A673 (cell line): ENCODE measurements around the gene CDC42EP4.

Experiments used
- CTCF ChIP-seq: fragments of 300-800, 200-600 bp; sonication (generic); conservative IDR thresholded peaks from 2 replicates; pipeline ENCODE4 v1.5.1; 2017; ENCODE audit warnings: low read depth, mild to moderate bottlenecking, antibody characterized with exemption, low read length, moderate library complexity, mixed read lengths
- EZH2 ChIP-seq: fragments of 200-600 bp; sonication (generic); IDR thresholded peaks from 2 replicates; pipeline ENCODE4 v1.6.1; 2017; ENCODE audit warnings: borderline replicate concordance, low read depth, mild to moderate bottlenecking, mixed read lengths, antibody characterized with exemption, low read length; ENCODE audit not compliant: poor library complexity, severe bottlenecking

- TF ChIP-seq EZH2 (no peak), CTCF (no peak)
Observed at GRCh38 chr17:73289549-73290254, 22.1 kb downstream of the CDC42EP4 start.
